Activated CD8-positive, alpha-beta memory T cell treated with anti-CD3 and anti-CD28 coated beads for 48 hours (primary cell): ENCODE results near the gene RAB31.
"Not testable (repeated sequence)": the region's sequence is repeated elsewhere in the genome, so short reads cannot be mapped to it uniquely, and the experiment has no call there.

Source experiments
- DNase-seq, 3 experiments: peaks; one replicate each; pipeline ENCODE4 v3.0.0-alpha.2; 2020; ENCODE audit warnings: low read depth in 2 of 3, low spot score in 2 of 3

Gene RAB31

DNA sequence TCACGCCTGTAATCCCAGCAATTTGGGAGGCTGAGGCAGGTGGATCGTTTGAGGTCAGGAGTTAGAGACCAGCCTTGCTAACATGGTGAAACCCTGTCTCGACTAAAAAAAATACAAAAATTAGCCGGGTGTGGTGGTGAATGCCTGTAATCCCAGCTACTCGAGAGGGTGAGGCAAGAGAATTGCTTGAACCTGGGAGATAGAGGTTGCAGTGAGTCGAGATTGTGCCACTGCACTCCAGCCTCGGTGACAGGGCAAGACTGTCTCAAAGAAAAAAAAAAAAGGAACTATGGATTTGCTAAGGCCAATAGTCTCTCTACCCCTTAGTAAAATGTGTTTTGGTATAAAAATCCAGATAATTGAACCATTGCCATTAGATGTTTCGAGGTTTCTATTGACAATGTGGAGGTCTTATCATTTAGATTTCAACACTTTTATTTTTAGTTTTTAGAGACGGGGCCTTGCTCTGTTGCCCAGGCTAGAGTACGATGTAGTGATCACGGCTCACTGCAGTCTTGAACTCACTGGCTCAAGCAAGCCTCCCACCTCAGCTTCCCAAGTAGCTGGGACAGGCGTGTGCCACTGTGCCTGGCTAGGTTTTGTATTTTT, 176.5 kb downstream of the RAB31 start:
- DNase-seq, result no peak

- no peak for DNase-seq
Measured at GRCh38 chr18:9885170-9886004, 177.3 kb downstream of the RAB31 start, which contains the start of gene TXNDC2. TSS of gene TXNDC2 (plus strand) at chr18:9885973. CDS start at chr18:9886681, 708 bp downstream.

GRCh38 chr18:9886005-9886348, 177.9 kb downstream of the RAB31 start:
- no peak for DNase-seq

DNA sequence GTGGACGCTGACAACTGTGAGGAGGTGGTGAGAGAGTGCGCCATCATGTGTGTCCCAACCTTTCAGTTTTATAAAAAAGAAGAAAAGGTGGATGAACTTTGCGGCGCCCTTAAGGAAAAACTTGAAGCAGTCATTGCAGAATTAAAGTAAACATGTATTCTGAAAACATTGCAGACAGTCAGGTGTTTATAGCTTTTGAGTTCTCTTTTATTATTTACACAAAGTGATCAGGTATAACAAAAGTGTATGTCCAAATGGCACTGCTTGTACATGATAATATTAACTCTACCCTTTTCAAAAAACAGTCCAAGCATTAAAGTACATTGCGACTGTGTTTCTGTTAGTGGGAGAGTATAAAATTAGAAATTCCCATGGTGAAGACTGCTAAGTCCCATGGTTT, 179.9 kb downstream of the RAB31 start:
- DNase-seq, result no peak

- no peak for DNase-seq
Measured at GRCh38 chr18:9890196-9890595, 182.1 kb downstream of the RAB31 start.

GRCh38 chr18:9890957-9891356, 182.9 kb downstream of the RAB31 start:
- no peak for DNase-seq

- DNase-seq, result not testable (repeated sequence)
Measured at GRCh38 chr18:9891515-9891914, 183.4 kb downstream of the RAB31 start.

DNA sequence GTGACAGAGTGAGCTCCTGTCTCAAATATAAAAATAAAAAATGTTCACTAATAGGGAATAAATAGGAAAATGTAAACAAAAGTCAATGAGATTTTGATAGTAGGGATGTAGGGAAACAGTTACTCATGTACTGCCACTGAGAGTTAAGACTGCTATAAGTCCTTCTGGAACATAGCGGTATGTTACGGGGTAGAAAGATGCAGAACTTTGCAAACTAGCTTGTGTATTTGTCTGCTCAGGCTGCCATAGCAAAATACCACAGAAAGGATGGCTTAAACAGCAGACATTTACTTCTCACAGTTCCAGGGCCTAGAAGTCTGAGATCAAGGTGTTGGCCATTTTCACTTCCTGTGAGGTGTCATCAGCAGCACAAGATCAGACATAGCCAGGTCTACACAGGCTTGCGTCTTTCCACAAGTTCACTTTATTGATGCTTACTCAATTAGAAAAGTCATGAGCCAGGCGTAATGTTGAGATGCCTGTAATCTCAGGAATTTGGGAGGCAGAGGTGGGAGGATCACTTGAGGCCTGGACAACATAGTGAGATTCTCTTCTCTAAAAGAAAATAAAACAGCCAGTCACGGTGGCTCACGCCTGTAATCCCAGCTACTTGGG, 186.5 kb downstream of the RAB31 start:
- no peak for DNase-seq

- no peak for DNase-seq
Measured at GRCh38 chr18:9897129-9897528, 189.0 kb downstream of the RAB31 start.

- DNase-seq, result not testable (repeated sequence)
Measured at GRCh38 chr18:9897787-9898291, 189.7 kb downstream of the RAB31 start.

- DNase-seq, result no peak
Measured at GRCh38 chr18:9898792-9899549, 190.9 kb downstream of the RAB31 start.

DNA sequence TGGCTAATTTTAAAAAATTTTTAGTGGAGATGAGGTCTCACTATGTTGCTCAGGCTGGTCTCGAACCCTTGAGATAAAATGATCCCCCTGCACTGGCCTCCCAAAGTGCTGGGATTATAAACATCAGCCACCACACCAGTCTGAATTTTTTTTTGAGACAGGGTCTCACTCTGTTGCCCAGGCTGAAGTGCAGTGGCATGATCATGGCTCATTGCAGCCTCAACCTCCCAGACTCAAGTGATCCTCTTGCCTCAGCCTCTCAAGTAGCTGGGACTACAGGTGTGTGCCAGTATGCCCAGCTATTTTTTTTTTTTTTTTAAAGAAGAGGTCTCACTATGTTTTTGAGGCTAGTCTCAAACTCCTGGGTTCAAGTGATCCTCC, 191.4 kb downstream of the RAB31 start:
- not testable (repeated sequence) for DNase-seq

GRCh38 chr18:9900699-9901098, 192.6 kb downstream of the RAB31 start:
- DNase-seq, result no peak

DNA sequence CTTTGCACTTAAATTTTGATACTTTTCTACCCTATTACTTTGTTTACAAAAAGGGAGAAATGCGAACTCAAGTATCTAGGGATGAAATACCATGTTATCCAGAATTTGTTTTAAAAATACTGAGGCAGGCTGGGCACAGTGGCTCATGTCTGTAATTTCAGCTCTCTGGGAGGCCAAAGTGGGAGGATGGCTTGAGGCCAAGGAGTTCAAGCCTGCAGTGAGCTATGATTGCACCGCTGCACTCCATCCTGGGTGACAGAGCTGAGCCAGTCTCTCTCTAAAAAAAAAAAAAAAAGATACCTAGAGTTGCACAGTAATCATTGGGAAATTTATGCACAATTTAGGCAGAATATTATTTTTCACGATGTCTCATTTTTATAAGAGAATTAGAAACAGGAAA, 193.3 kb downstream of the RAB31 start:
- DNase-seq, result no peak

DNA sequence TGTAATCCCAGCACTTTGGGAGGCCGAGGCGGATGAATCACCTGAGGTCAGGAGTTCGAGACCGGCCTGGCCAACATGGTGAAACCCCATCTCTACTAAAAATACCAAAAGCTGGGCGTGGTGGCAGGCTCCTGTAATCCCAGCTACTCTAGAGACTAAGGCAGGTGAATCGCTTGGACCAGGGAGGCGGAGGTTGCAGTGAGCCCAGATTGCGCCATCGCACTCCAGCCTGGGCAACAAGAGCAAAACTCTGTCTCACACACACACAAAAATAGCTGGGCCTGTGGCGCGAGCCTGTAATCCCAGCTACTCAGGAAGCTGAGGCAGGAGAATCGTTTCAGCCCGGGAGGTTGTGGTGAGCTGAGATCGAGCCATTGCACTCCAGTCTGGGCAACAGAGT, 194.2 kb downstream of the RAB31 start:
- DNase-seq, result not testable (repeated sequence)

- no peak for DNase-seq
Measured at GRCh38 chr18:9902832-9903231, 194.7 kb downstream of the RAB31 start.

DNA sequence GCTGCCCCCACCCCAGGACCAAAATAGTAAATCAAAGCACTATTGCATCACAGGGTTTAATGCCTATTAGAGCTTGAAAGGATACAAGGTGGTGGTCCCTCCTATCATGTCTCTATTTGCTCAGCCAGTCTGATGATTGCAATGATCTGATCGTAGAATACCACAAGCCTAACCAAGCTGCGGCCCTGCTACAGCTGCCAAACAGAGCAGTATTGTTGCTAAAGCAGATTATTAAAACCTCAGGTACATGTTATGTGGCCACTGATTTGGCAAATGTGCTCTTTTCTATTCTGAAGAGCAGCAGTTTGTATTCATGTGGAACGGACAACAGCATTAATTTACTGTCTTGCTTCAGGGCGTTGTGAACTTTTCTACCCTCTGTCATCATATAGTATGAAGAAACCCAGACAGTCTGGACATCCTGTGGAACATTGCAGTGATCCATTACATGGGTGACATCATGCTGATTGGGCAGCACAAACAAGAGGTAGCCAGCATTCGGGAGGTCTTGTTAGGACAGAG, 197.4 kb downstream of the RAB31 start:
- no peak for DNase-seq

DNA sequence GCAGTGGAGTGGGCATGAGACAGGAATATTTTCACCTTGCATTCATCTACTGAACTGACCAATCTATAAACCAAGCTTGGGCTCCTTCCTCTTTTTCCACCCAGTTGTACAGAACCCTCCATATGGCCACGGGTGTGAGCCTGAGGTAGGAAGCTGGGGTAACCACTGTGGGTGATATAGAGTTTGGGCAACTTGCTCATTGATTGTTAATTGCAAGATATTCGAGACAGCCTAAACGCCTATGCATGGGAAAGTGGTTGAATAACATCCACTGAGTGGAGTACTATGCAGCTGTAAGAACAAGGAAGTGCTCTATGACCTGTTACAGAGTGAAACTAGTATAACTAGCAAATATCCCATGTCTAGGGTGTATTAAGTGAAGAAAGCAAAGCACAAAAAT, 198.4 kb downstream of the RAB31 start:
- no peak for DNase-seq

DNA sequence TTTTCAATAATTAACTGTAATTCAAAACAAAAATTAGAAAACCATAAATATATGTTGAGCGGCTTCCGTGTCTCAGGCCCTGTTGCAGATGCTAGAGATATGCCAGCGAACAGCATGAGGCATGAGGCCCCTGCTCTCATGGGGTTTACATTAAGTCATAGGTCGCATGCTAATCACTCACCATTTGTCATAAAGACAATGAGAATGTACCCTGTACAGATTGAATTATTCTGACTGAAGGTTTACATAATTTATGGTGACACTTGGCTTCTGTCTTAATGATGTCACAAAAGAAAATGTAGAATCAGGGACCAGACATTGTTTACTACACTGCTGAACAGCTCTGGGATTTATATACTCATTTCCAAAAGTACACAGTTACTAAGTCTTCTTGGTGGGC, 199.8 kb downstream of the RAB31 start:
- no peak for DNase-seq

- DNase-seq, result no peak
Measured at GRCh38 chr18:9910071-9910470, 202.0 kb downstream of the RAB31 start.

DNA sequence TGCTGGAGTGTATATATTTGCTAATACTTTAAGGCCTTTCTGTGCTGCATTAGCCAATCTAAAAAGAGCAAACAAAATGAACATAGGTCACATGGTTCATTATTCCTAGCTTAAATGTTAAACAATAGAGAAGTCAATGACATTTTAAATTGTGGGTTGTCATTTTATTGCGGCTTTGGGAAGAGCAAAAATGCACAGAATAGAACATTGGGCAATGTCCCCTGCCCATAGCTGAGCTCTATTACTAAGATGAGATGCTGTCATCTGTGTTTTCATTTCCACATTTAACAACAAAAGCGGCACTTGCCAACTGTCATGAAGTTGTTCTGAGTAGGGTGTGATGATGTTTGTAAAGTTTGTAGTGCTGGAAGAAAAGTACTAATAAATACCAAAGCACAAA, 202.6 kb downstream of the RAB31 start:
- DNase-seq, result no peak
